NB4 (cell line): ENCODE measurements around the gene NR6A1.

Experiments
- CTCF ChIP-seq: IDR thresholded peaks from one replicate; pipeline ENCODE4 v1.5.1; 2012; ENCODE audit warnings: low read depth, low read length
- MYC ChIP-seq: IDR thresholded peaks from 2 replicates; pipeline ENCODE4 v1.6.1; 2011; ENCODE audit warnings: low read depth, low read length
- POLR2A ChIP-seq: IDR thresholded peaks from 2 replicates; pipeline ENCODE4 v1.6.1; 2011; ENCODE audit warnings: mild to moderate bottlenecking; ENCODE audit not compliant: insufficient read length; ENCODE audit errors: extremely low read depth
- TF ChIP-seq, protein P1 (sequence below): IDR thresholded peaks from 2 replicates; pipeline ENCODE4 v1.6.1; 2011; ENCODE audit warnings: low read depth, low read length

- TF ChIP-seq CTCF (peak; percentile 68), POLR2A (no peak), MYC (peak; percentile 18; the same call in 1 of the 2 replicates)
- TF ChIP-seq, protein P1, sequence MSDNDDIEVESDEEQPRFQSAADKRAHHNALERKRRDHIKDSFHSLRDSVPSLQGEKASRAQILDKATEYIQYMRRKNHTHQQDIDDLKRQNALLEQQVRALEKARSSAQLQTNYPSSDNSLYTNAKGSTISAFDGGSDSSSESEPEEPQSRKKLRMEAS, result peak; percentile 68; the same call in 1 of the 2 replicates
Observed at GRCh38 chr9:124774129-124774978, 3.2 kb upstream of the NR6A1 start.
